Measurements from ENCODE around the gene ARF1. TPM values are rescaled to one million over a fixed set of nuclear protein-coding genes. Genes with fewer than 3 reads are reported as not detected.

The ARF1 gene
- total and polyA plus RNA-seq, 2 of the 8 experiments (the other 6 are each of a cell fraction or from before 2014, with no cell fraction given): 265 to 471 TPM

DNA sequence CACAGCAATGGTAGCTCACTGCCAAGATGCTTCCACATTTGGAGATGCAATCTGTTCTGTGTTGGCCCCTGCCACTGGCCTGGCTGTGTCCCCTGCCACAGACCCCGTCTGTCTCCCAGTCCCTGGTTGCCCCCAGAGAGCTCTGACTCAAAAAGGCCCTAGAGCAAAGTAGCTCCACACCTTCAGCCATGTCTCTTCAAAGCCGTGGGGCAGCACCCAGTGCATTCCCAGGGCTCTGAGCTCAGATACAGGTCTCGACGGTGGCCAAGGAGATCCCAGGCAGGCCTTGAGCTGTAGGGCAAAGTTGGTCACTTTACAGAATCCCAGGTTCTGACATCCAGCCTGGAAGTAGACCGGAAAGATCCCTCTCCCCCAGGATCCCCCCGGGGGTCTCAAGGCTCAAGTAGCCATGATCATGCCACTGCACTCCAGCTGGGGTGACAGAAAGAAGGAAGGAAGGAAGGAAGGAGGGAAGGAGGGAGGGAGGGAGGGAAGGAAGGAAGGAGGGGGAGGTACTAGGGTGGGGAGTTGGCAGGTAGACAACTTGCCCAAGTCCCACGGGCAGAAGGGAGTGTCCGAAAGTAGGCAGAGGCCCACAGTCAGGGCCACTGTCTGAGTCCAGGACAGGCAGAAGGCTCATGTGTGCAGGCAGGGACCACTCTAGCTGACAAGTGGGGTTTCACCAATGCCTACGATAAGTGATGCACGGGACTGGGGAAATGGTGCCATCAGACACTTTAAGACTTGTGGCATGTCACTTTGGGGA is 4.8 kb upstream of the ARF1 start (continued):
- no peak for TF ChIP-seq CHD1 (IDR thresholded peaks at IDR 0.05; ENCODE audit: low read depth, low read length)
- TF ChIP-seq KDM5A (IDR thresholded peaks at IDR 0.05; ENCODE audit: low read length): no peak
- TF ChIP-seq TEAD4 (IDR thresholded peaks at IDR 0.05; ENCODE audit: low read depth, low read length): no peak
- TF ChIP-seq CTBP2 (IDR thresholded peaks at IDR 0.05; ENCODE audit: borderline replicate concordance, insufficient read depth, insufficient read length, low read length): no peak
- TF ChIP-seq CHD7 (IDR thresholded peaks at IDR 0.05; ENCODE audit: insufficient replicate concordance, low read length): no peak
